GM12891 (cell line): ENCODE measurements around the gene ZNF787. TPM values are rescaled to one million over a fixed set of nuclear protein-coding genes. Genes with fewer than 3 reads are reported as not detected.
A peak's percentile ranks its signal among the peaks of the same experiment; 100 is the strongest.

ENCODE experiments used
- DNase-seq: peaks from one replicate; pipeline ENCODE4 v3.0.0; 2011; ENCODE audit warnings: low spot score; ENCODE audit not compliant: insufficient read length
- FAIRE-seq: peaks from 2 replicates; lab custom pipeline; 2011; peaks lifted over from hg19 to GRCh38; lab: Jason Lieb, UNC
- PAX5 ChIP-seq: IDR thresholded peaks from 2 replicates; pipeline ENCODE4 v1.6.1; 2011; ENCODE audit warnings: low read length, moderate library complexity, mild to moderate bottlenecking; ENCODE audit not compliant: insufficient read depth, severe bottlenecking
- POLR2A ChIP-seq: IDR thresholded peaks from 2 replicates; pipeline ENCODE4 v1.6.1; 2011; ENCODE audit warnings: low read depth, low read length, control low read depth
- POLR2AphosphoS5 ChIP-seq: IDR thresholded peaks from 2 replicates; pipeline ENCODE4 v1.6.1; 2011; ENCODE audit warnings: low read depth, low read length, control low read depth
- POU2F2 ChIP-seq: IDR thresholded peaks from 2 replicates; pipeline ENCODE4 v1.6.1; 2011; ENCODE audit warnings: low read depth, mild to moderate bottlenecking, control low read depth, low read length, moderate library complexity
- SPI1 ChIP-seq: IDR thresholded peaks from 2 replicates; pipeline ENCODE4 v1.6.1; 2011; ENCODE audit warnings: low read depth, low read length, control low read depth
- TAF1 ChIP-seq: IDR thresholded peaks from 2 replicates; pipeline ENCODE4 v1.6.1; 2011; ENCODE audit warnings: low read depth, low read length, control low read depth
- polyA plus RNA-seq: library from polyadenylated mRNA; unstranded; fragments of >200 nt; gene quantifications from one replicate; pipeline ENCODE4 v1.2.1, GENCODE V29; 2012; ENCODE audit warnings: low read depth, missing spikeins, inconsistent platforms; ENCODE audit not compliant: missing spikeins

Gene ZNF787
- polyA plus RNA-seq = 16.4 TPM

DNA sequence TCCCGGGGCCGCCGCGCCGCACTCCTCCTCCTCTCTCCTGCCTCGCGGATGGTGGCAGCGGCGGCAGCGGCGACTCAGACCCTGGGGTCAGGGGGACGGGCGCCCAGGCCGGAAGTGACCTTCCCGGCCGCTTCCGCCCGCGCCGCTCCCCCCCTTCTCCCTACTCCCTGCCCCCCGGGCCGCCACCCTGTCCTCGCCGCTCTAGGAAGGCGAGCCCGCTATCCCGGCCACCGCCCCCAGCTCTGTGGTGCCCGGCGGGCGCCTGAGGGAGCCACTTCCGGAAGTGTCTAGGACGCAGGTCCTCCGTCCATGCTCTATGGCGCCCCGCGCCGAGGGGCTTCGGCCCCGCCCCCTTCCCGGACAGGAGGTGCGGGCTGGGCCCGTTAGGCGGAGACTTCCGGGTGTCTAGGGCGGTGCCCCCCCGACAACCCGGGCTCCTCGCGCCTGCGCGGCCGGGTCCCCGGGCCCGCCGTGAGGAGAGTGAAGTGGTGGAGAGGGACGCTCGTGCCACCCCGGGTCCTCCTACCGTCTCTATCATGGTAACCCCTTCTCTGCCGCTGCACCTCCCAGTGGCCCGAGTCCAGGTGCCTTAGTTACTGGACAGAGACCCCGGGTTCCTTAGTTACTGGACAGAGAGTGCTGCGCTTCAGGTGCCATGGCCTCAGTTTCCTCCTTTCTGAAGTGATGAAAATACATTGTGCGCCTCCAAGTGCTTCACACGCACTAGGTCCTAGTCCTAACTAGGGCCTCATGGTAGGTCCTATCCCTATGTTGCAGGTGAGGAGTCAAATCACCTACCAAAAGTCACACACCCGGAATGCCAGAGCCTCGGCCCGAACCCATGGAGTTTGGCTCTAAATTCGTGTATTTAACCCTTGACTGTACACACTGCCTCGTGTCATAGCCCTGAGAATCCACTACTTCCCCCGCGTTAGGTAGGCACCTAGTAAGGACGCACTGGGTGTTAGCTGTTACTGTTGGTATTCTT is at the start of gene ZNF787:
Gene ZNF787 (minus strand): TSS at position 116 of the 988 bp plus-strand sequence. CDS start 18,078 bp downstream, outside the sequence.
- FAIRE-seq = peak; percentile 92
- peak; percentile 98 for DNase-seq
- TF ChIP-seq TAF1 (peak; percentile 18; the same call in 1 of the 2 replicates), PAX5 (no peak), POU2F2 (no peak), SPI1 (no peak), POLR2A (0 out of 2 replicates have a peak, but pooled peaks have one; percentile 27), POLR2AphosphoS5 (peak; percentile 44; the same call in 1 of the 2 replicates)

DNA sequence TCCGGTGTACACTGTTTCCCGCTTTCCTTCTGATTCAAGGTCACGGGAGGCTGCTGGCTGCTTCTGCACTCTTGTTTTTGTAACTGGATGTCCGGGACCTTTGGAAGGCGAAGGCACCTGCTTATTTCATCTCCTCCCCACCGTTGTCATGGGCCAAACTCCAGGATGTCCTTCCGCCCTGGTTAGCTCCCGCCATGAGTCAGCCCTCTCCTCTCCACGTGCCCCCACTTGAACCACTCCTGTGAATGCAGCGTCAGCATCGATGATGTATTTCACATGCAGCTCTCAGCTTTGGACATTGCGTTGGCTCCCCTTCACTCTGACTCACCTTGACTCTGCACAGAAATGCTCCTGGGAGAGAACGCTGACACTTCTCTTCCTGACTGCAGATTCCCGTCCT is 49.2 kb upstream of the ZNF787 start:
- DNase-seq (no peak), FAIRE-seq (no peak)
- TF ChIP-seq POU2F2 (no peak), SPI1 (no peak), TAF1 (no peak), POLR2A (no peak), PAX5 (no peak), POLR2AphosphoS5 (no peak)

DNA sequence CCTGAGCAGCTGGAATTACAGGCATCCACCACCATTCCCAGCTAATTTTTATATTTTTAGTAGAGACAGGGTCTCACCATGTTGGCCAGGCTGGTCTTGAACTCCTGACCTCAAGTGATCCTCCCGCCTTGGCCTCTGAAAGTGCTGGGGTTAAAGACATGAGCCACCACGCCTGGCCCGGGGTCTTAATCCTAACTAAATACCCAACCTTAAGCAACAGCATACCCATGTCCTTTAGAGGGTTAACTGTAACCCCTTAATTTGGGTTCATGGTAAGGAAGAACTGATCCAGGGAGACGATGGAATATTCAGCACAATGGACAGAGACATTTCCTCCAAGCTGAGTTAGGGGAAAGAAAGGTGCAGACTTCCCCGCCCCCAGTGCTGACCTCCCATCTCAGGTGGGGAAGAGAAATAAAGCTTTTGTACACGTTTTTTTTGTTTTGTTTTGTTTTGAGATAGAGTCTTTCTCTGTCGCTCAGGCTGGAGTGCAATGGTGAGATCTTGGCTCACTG is 46.0 kb upstream of the ZNF787 start:
- FAIRE-seq = no peak
- no peak for TF ChIP-seq POLR2A
- no peak for TF ChIP-seq POLR2AphosphoS5
- TF ChIP-seq POU2F2 = no peak
- no peak for TF ChIP-seq PAX5
- no peak for TF ChIP-seq SPI1
- TF ChIP-seq TAF1 = no peak
- DNase-seq = no peak

DNA sequence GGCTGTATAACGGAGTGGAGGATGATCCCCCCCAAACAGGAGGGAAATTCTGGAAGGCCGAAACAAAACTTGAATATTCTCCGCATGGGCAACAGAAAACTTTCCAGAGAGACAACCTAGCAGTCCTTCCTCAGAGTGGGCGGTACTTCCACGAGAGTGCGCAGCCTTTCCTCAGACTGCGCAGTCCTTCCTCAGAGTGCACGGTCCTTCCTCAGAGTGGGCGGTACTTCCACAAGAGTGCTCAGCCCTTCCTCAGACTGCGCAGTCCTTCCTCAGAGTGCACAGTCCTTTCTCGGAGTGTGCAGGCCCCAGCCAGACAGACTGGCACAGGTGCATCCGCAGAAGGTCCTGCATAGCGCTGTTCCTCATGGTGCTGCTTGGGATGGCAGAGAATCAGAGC is 42.0 kb upstream of the ZNF787 start:
- no peak for DNase-seq
- TF ChIP-seq PAX5 (no peak), POU2F2 (no peak), POLR2AphosphoS5 (no peak)
- FAIRE-seq = no peak

DNA sequence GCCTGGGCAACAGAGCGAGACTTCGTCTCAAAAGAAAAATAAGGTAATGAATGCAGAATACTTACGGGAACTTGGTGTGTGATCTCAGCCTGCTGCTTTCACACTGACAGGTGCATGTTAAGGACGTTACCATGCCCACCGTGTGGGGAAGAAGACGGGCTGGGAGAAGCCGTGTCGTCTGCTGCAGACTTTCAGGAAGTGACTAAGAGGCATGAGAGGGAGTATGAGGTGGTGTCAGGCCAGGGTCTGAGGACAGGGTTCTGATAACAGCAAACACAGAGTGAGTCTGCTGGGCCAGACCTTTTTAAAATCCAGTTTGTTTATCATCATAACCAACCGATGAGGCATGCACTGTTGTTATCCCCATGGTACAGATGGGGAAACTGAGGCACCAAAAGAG is 41.2 kb upstream of the ZNF787 start:
- TF ChIP-seq POLR2AphosphoS5 (no peak), SPI1 (0 out of 2 replicates have a peak, but pooled peaks have one; percentile 3)
- no peak for DNase-seq
- FAIRE-seq = peak; percentile 40

DNA sequence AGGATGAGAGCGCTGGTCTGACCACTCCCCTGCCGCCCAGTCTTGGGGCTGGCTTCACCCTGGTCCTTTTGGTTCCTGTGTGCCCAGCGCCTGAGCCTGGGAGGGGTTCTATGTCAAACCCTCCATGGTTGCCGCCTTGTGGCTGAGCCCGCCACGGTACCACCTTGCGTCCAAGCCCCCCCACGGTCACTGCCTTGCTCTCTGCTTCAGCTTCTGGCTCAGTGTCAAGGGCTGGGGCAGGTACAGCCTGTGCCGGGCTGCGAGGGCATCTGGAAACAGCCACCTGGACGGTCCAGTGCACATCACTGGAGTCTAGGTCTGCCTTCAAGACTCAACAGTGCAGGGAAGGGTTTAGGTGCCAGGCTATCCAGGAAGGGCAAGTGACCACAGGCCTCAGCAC is 40.4 kb upstream of the ZNF787 start:
- no peak for TF ChIP-seq SPI1
- no peak for TF ChIP-seq POLR2AphosphoS5
- no peak for TF ChIP-seq TAF1
- TF ChIP-seq POLR2A = no peak
- no peak for TF ChIP-seq PAX5
- no peak for TF ChIP-seq POU2F2
- no peak for DNase-seq
- FAIRE-seq = no peak

DNA sequence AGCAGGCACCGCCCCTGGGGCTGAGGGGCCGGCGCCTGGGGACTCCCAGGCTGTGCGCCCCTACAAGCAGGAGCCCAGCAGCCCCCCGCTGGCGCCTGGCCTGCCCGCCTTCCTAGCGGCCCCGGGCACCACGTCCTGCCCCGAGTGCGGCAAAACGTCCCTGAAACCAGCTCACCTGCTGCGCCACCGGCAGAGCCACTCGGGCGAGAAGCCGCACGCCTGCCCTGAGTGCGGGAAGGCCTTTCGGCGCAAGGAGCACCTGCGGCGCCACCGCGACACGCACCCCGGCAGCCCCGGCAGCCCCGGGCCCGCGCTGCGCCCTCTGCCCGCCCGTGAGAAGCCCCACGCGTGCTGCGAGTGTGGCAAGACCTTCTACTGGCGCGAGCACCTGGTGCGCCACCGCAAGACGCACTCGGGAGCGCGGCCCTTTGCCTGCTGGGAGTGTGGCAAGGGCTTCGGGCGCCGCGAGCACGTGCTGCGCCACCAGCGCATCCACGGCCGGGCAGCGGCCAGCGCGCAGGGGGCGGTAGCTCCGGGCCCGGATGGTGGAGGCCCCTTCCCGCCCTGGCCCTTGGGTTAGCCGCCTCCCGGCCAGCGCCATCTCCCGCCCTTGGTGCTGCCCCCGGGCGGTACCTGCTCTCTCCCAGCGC is 38.7 kb upstream of the ZNF787 start:
- TF ChIP-seq PAX5 = no peak
- no peak for TF ChIP-seq TAF1
- no peak for TF ChIP-seq POU2F2
- no peak for TF ChIP-seq POLR2A
- TF ChIP-seq POLR2AphosphoS5 = no peak
- no peak for TF ChIP-seq SPI1
- FAIRE-seq (no peak), DNase-seq (no peak)

DNA sequence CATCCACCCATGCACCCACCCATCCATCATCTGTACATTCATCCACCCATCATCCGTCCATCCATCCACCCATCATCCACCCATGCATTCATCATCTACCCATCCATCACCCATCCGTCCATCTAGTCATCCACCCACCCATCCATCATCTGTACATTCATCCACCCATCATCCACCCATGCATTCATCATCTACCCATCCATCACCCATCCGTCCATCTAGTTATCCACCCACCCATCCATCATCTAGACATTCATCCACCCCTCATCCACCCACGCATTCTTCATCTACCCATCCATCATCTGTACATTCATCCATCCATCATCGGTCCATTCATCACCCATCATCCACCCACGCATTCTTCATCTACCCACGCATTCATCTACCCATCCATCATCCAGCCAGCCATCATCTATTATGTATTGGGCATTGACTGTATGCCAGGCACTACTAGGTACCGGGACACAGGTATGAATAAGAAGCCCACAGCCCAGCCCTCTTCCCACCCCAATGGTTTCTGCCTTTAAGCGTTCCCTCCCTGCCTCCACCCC is 38.0 kb upstream of the ZNF787 start:
- FAIRE-seq = no peak

More for the DNA sequence above, 38.0 kb upstream of the ZNF787 start:
- TF ChIP-seq POLR2A = no peak
- no peak for TF ChIP-seq POLR2AphosphoS5
- TF ChIP-seq SPI1 = no peak
- DNase-seq = no peak
